B cell (primary cell): Measurements from ENCODE around the gene OR51A2. TPM values are rescaled to one million over a fixed set of nuclear protein-coding genes. Genes with fewer than 3 reads are reported as not detected.

Experiments
- ATAC-seq: fragments of 200-7000 bp; cut with Tn5 transposase; one replicate; pipeline ENCODE4 v1.10.0; 2021; ENCODE audit warnings: low read depth, mild to moderate bottlenecking, moderate number of reproducible peaks, moderate library complexity
- CTCF ChIA-PET: fragments of 350-600 bp; sonication (Branson Sonifier 250); formaldehyde crosslinking; loops from one replicate; lab custom pipeline; 2021; ENCODE audit warnings: antibody characterized with exemption, inconsistent platforms; lab: Charles Lee
- POLR2A ChIA-PET: fragments of 350-600 bp; sonication (Branson Sonifier 250); formaldehyde crosslinking; loops from one replicate; lab custom pipeline; 2021; ENCODE audit warnings: antibody characterized with exemption; lab: Charles Lee
- DNase-seq: peaks from one replicate; pipeline ENCODE4 v3.0.0; 2013
- H2AFZ ChIP-seq: 2 replicates; pipeline ENCODE4 v1.6.1; 2012; ENCODE audit warnings: mild to moderate bottlenecking, low read depth, low read length; ENCODE audit not compliant: insufficient read depth, poor library complexity, severe bottlenecking
- H3K27ac ChIP-seq, 2 donors: 1 replicate in 1 of 2; 2 replicates in 1 of 2; pipeline ENCODE4 v1.5.1; 2012 to 2013; ENCODE audit warnings: low read length in 2 of 2, mild to moderate bottlenecking in 2 of 2, moderate library complexity in 1 of 2
- H3K27me3 ChIP-seq, 4 experiments: fragments of 200-600 bp in 1 of 4; sonication (generic) in 1 of 4; replicated peaks in 1 of 4; 1 replicate in 2 of 4; 2 replicates in 2 of 4; pipeline versions ENCODE4 v1.6.1 to v1.7.0; 2013 to 2016; ENCODE audit warnings: low read length in 3 of 4, mild to moderate bottlenecking in 2 of 4, mixed read lengths in 1 of 4, moderate library complexity in 1 of 4; ENCODE audit not compliant: insufficient read depth in 4 of 4, control insufficient read depth in 3 of 4; ENCODE audit errors: control extremely low read depth in 1 of 4
- H3K36me3 ChIP-seq, 2 experiments: replicated peaks in 1 of 2; 1 replicate in 1 of 2; 2 replicates in 1 of 2; pipeline versions ENCODE4 v1.6.1 to v1.7.1; 2013; ENCODE audit warnings: low read length in 1 of 2; ENCODE audit not compliant: insufficient read depth in 2 of 2, control insufficient read depth in 1 of 2; ENCODE audit errors: control extremely low read depth in 1 of 2, extremely low read depth in 1 of 2
- H3K4me1 ChIP-seq, 2 donors: fragments of 200-600 bp in 1 of 2; sonication (generic) in 1 of 2; 1 replicate in 1 of 2; 2 replicates in 1 of 2; pipeline versions ENCODE4 v1.5.1 to v1.6.1; 2013 to 2017; ENCODE audit warnings: low read length in 2 of 2; ENCODE audit not compliant: control insufficient read depth in 2 of 2, insufficient read depth in 2 of 2
- H3K4me2 ChIP-seq: replicated peaks from 2 replicates; pipeline ENCODE3; 2012; ENCODE audit warnings: mild to moderate bottlenecking, low read depth, low read length; ENCODE audit not compliant: poor library complexity, severe bottlenecking
- H3K4me3 ChIP-seq, 5 experiments: fragments of 200-600 bp in 1 of 5; sonication (generic) in 1 of 5; 1 replicate in 3 of 5; 2 replicates in 2 of 5; pipeline versions ENCODE4 v1.5.1 to v1.7.0; 2011 to 2016; ENCODE audit warnings: low read length in 4 of 5, mild to moderate bottlenecking in 4 of 5, low read depth in 2 of 5, control low read depth in 1 of 5, moderate library complexity in 1 of 5; ENCODE audit not compliant: insufficient read depth in 1 of 5; ENCODE audit errors: control extremely low read depth in 1 of 5, extremely low read depth in 1 of 5
- H3K79me2 ChIP-seq: fragments of 200-600 bp; sonication (generic); one replicate; pipeline ENCODE4 v1.6.0; 2016; ENCODE audit warnings: low read length; ENCODE audit not compliant: control insufficient read depth, insufficient read depth
- H3K9ac ChIP-seq: fragments of 200-600 bp; sonication (generic); 2 replicates; pipeline ENCODE4 v1.6.1; 2017; ENCODE audit warnings: mild to moderate bottlenecking, low read length, moderate library complexity
- H3K9me3 ChIP-seq, 3 donors: one replicate each; pipeline versions ENCODE4 v1.6.1 to v1.7.1; 2013; ENCODE audit warnings: low read length in 2 of 3; ENCODE audit not compliant: control insufficient read depth in 2 of 3, insufficient read depth in 1 of 3; ENCODE audit errors: control extremely low read depth in 1 of 3
- H4K20me1 ChIP-seq: 2 replicates; pipeline ENCODE4 v1.6.0; 2012; ENCODE audit warnings: mild to moderate bottlenecking, low read length; ENCODE audit not compliant: insufficient read depth, control insufficient read depth, poor library complexity, severe bottlenecking
- H3K27ac Mint-ChIP-seq: one replicate; pipeline ENCODE4 v1.8.0; 2021; ENCODE audit warnings: mixed read lengths
- H3K27me3 Mint-ChIP-seq: one replicate; pipeline ENCODE4 v1.8.0; 2021; ENCODE audit warnings: mixed read lengths
- H3K4me1 Mint-ChIP-seq: one replicate; pipeline ENCODE4 v1.8.0; 2021; ENCODE audit warnings: mixed read lengths
- H3K4me3 Mint-ChIP-seq: one replicate; pipeline ENCODE4 v1.8.0; 2021; ENCODE audit warnings: mixed read lengths
- H3K9me3 Mint-ChIP-seq: one replicate; pipeline ENCODE4 v1.8.0; 2022; ENCODE audit warnings: mixed read lengths; ENCODE audit not compliant: insufficient read depth
- EZH2 ChIP-seq: IDR thresholded peaks from 2 replicates; pipeline ENCODE4 v1.6.1; 2012; ENCODE audit warnings: borderline replicate concordance, low read depth, mild to moderate bottlenecking, moderate library complexity, low read length; ENCODE audit not compliant: insufficient read depth, poor library complexity, severe bottlenecking
- whole genome bisulfite sequencing: methylation state at CpG from one replicate; pipeline ENCODE4 v1.1.5; 2013; ENCODE audit warnings: missing lambda C conversion rate; ENCODE audit not compliant: insufficient coverage; 5-methylcytosine and 5-hydroxymethylcytosine counted together
- intact Hi-C: fragments of 100-400 bp; cut with micrococcal nuclease; formaldehyde crosslinking; loops from one replicate; pipeline ENCODE4 v1.10.0; 2022
- polyA plus RNA-seq: library from polyadenylated mRNA; depleted of rRNA; stranded (reverse); fragments of >200 nt; gene quantifications from 2 replicates; pipeline ENCODE4 v1.2.3, GENCODE V29; 2012
- total RNA-seq, 2 donors: library from RNA; stranded (reverse); fragments of 120-200 nt in 1 of 2; gene quantifications; 1 replicate in 1 of 2; 2 replicates in 1 of 2; pipeline versions ENCODE4 v1.2.3 to v1.2.4, GENCODE V29; 2013 to 2022
- TF ChIP-seq, protein P1 (sequence below): fragments of 200-600 bp; IDR thresholded peaks from one replicate; pipeline ENCODE4 v1.8.0; 2022; ENCODE audit warnings: antibody characterized with exemption, mild to moderate bottlenecking

The OR51A2 gene
- total and polyA plus RNA-seq, 2 donors (not counting 1 experiment from before 2014, with no cell fraction given), result not detected

DNA sequence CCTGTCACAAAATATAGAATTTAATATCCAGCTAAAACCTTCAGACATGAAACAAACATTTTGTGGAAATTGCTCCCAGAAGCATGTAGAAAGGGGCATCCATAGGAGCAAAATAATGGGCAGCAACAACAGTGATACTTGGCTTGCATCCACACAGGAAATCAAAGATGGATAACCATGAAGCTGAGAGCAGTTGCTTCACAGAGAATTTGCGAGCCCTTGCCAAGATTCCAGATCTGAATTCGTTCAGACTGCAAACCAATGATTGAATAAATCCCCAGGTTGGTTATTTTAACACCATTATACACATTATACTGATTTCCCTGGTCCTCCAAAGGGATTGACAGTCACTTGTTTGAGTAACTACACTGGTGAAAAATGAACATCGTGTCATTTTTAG lies 23.5 kb upstream of the OR51A2 start:
- Histone ChIP-seq H3K27me3 (no peaks in the 10 kb centered on the region), H2AFZ (no peak overlapping the region), H4K20me1 (no peaks in the 10 kb centered on the region), H3K36me3 (no peaks in the 10 kb centered on the region), H3K4me1 (no peaks in the 10 kb centered on the region), H3K79me2 (no peaks in the 10 kb centered on the region), H3K27ac (no peak overlapping the region), H3K9me3 (no peaks in the 10 kb centered on the region), H3K4me3 (no peak overlapping the region), H3K9ac (no peak overlapping the region), H3K4me2 (no peak overlapping the region)
- ATAC-seq, result no peak
- intact Hi-C loops, result no loop called here
- ChIA-PET CTCF (no interaction called here), POLR2A (no interaction called here)
- peaks cover 3% of the 10 kb centered on the region for H3K9me3 Mint-ChIP-seq
- WGBS, result 74% methylated on average over 3 of the region's 3 CpGs
- no peak for TF ChIP-seq EZH2
- TF ChIP-seq, protein P1, sequence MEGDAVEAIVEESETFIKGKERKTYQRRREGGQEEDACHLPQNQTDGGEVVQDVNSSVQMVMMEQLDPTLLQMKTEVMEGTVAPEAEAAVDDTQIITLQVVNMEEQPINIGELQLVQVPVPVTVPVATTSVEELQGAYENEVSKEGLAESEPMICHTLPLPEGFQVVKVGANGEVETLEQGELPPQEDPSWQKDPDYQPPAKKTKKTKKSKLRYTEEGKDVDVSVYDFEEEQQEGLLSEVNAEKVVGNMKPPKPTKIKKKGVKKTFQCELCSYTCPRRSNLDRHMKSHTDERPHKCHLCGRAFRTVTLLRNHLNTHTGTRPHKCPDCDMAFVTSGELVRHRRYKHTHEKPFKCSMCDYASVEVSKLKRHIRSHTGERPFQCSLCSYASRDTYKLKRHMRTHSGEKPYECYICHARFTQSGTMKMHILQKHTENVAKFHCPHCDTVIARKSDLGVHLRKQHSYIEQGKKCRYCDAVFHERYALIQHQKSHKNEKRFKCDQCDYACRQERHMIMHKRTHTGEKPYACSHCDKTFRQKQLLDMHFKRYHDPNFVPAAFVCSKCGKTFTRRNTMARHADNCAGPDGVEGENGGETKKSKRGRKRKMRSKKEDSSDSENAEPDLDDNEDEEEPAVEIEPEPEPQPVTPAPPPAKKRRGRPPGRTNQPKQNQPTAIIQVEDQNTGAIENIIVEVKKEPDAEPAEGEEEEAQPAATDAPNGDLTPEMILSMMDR, result no peak
- peaks cover 2% of the 10 kb centered on the region for H3K27me3 Mint-ChIP-seq
- no peaks in the 10 kb centered on the region for H3K4me1 Mint-ChIP-seq
- no peak overlapping the region for H3K27ac Mint-ChIP-seq
- no peak for DNase-seq
- H3K4me3 Mint-ChIP-seq, result no peak overlapping the region

GRCh38 chr11:4975436-4975835 lies 19.9 kb upstream of the OR51A2 start:
- POLR2A ChIA-PET, result no interaction called here
- no peak overlapping the region for H3K27ac Mint-ChIP-seq
- H4K20me1 ChIP-seq, result no peaks in the 10 kb centered on the region
- H3K4me2 ChIP-seq, result no peak overlapping the region
- H3K36me3 ChIP-seq, result no peaks in the 10 kb centered on the region
- peaks cover 5% of the 10 kb centered on the region for H3K9me3 Mint-ChIP-seq
- no peak overlapping the region for H3K27ac ChIP-seq
- H3K27me3 ChIP-seq, result no peaks in the 10 kb centered on the region
- H3K9me3 ChIP-seq, result no peaks in the 10 kb centered on the region
- DNase-seq (no peak), ATAC-seq (no peak)
- CTCF ChIA-PET, result no interaction called here
- no peaks in the 10 kb centered on the region for H3K4me1 ChIP-seq
- WGBS, result no CpG with 5 or more reads among the region's 5 CpGs
- TF ChIP-seq, protein P1, result no peak
- TF ChIP-seq EZH2, result no peak
- intact Hi-C loops, result no loop called here
- H3K79me2 ChIP-seq, result no peaks in the 10 kb centered on the region
- no peak overlapping the region for H3K4me3 Mint-ChIP-seq
- peaks cover 2% of the 10 kb centered on the region for H3K27me3 Mint-ChIP-seq
- no peaks in the 10 kb centered on the region for H3K4me1 Mint-ChIP-seq
- no peak overlapping the region for H3K9ac ChIP-seq
- no peak overlapping the region for H2AFZ ChIP-seq
- no peak overlapping the region for H3K4me3 ChIP-seq
